ENCODE data around the gene ZNF669.
A peak's percentile ranks its signal among the peaks of the same experiment; 100 is the strongest.
"Not testable (repeated sequence)": the region's sequence is repeated elsewhere in the genome, so short reads cannot be mapped to it uniquely, and the experiment has no call there.

Gene ZNF669

GRCh38 chr1:247103859-247104591 is at the start of gene ZNF669:
Gene ZNF669 (minus strand): TSS chr1:247104356. CDS start chr1:247104199, 157 bp downstream.
- DNase-seq (ENCODE audit: low read depth, low spot score), result peak; percentile 87

DNA sequence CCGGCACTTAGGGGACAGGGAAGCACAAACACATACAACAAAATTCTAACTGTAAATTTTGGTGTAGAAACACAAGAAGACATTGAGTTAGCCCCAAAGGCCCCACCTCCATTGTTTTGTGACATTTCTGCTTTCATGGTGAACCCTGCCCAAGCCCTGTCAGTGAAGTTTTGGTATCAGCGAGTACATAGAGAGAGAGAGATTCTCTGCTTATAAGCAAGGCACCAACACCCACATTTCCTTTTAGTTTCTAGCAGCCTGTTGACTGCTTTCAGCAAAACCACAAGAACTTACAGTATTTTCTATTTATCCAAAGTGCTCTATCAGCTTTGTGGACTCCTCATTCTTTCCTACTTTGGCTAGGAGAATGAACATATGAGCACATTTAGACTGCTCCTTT is 43.6 kb upstream of the ZNF669 start:
- no peak for DNase-seq (ENCODE audit: low read depth, low spot score)

- not testable (repeated sequence) for DNase-seq (ENCODE audit: low read depth, low spot score)
Measured at GRCh38 chr1:247147120-247147519, 43.0 kb upstream of the ZNF669 start.

DNA sequence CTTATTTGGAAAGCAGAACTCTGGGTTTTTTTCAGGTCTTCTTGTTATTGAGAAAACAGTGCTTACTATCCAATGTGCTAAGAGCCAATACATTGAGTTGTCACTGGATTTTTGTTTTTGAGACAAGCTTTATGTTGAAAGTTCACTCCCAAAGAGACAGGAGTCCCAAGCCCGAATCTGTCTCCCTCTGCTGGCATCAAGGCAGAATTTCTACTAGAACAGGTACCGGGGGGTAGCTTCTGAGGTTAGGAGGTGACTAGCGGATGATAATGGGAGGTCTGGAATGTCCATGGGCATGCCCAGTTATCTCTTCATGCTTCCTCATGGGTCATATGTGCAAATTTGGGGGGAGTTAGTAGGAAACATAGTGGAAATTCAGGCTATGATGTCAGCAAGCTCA is 42.5 kb upstream of the ZNF669 start:
- no peak for DNase-seq (ENCODE audit: low read depth, low spot score)

GRCh38 chr1:247145279-247145678 is 41.1 kb upstream of the ZNF669 start:
- no peak for DNase-seq (ENCODE audit: low read depth, low spot score)

GRCh38 chr1:247139557-247139956 is 35.4 kb upstream of the ZNF669 start:
- not testable (repeated sequence) for DNase-seq (ENCODE audit: low read depth, low spot score)

GRCh38 chr1:247131236-247131635 is 27.1 kb upstream of the ZNF669 start:
- no peak for DNase-seq (ENCODE audit: low read depth, low spot score)

- not testable (repeated sequence) for DNase-seq (ENCODE audit: low read depth, low spot score)
Measured at GRCh38 chr1:247127519-247128282, 23.5 kb upstream of the ZNF669 start.

- DNase-seq (ENCODE audit: low read depth, low spot score), result not testable (repeated sequence)
Measured at GRCh38 chr1:247126601-247127000, 22.4 kb upstream of the ZNF669 start.

DNA sequence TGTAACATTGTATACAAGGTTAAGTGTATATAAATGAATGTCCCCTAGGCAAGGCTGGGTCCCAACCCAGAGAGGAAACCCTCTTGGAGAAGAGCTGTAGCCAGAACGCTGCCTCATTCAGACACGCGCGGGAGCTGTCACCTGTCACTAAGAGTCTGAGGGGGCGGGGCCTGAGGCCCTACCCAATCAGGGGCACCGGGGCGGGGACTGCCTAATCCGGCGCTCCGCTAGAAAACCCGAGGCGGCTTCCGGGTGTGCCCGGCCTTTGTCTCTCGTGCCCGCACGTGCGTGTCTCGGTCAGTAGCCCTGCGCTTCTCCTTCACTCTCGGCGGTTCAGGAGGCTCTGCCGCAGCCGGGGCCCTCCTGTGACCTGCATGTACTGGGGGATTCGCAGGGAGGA is 22.0 kb upstream of the ZNF669 start:
- not testable (repeated sequence) for DNase-seq (ENCODE audit: low read depth, low spot score)

DNA sequence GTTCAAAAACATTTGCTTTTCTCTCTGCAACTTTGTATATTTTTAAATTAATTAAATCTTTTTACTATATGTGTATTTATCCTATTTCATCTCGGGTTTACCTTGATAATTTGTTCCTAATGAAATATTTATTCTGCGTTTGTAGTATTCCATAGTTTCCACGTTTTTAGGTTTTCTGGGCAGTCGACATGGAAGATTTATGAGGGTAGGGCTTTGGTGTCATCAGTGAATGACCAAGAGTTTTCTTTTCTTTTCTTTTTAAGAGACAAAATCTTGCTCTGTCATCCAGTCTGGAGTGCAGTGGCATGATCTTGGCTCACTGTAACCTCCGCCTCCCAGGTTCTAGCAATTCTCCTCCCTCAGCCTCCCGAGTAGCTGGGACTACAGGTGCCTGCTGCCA is 17.2 kb upstream of the ZNF669 start:
- no peak for DNase-seq (ENCODE audit: low read depth, low spot score)

DNA sequence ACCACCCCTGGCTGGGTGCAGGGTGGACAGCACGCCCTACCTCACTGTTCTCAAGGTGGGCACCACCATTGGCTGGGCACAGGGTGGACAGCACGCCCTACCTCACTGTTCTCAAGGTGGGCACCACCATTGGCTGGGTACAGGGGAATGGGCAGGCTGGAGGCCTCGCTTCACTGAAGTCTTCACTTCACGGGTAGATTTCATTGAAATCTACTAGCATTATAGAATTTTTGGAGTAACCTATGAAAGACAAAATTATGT is 16.2 kb upstream of the ZNF669 start:
- not testable (repeated sequence) for DNase-seq (ENCODE audit: low read depth, low spot score)

GRCh38 chr1:247119600-247120407 is 15.6 kb upstream of the ZNF669 start:
- no peak for DNase-seq (ENCODE audit: low read depth, low spot score)

DNA sequence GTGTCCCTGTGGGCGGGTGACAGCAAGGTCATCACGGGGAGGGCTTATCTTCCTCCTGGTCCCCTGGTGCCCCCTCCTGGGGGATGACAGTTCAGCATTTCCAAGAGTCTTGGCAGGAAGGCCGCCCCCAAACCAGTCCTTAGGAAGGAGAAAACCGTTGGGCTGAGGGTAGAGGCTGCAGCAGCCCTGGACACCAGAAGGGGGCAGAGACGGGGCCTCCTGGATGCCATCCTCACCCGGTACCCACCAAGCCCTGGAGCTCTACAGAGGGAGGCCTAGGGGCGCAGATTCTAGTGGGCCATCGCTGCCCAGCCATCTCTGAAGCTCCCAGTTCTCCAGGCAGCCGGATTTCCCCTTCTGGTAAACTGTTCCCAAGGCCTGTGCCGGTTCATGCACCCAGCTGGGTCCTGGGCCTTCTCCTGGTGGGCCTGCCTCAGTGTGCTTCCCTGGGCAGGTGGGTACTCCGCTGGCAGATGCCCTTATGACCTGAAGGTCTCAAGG is 14.8 kb upstream of the ZNF669 start:
- DNase-seq (ENCODE audit: low read depth, low spot score), result no peak

- DNase-seq (ENCODE audit: low read depth, low spot score), result no peak
Measured at GRCh38 chr1:247115545-247115944, 11.4 kb upstream of the ZNF669 start.

- no peak for DNase-seq (ENCODE audit: low read depth, low spot score)
Measured at GRCh38 chr1:247115141-247115510, 11.0 kb upstream of the ZNF669 start.

DNA sequence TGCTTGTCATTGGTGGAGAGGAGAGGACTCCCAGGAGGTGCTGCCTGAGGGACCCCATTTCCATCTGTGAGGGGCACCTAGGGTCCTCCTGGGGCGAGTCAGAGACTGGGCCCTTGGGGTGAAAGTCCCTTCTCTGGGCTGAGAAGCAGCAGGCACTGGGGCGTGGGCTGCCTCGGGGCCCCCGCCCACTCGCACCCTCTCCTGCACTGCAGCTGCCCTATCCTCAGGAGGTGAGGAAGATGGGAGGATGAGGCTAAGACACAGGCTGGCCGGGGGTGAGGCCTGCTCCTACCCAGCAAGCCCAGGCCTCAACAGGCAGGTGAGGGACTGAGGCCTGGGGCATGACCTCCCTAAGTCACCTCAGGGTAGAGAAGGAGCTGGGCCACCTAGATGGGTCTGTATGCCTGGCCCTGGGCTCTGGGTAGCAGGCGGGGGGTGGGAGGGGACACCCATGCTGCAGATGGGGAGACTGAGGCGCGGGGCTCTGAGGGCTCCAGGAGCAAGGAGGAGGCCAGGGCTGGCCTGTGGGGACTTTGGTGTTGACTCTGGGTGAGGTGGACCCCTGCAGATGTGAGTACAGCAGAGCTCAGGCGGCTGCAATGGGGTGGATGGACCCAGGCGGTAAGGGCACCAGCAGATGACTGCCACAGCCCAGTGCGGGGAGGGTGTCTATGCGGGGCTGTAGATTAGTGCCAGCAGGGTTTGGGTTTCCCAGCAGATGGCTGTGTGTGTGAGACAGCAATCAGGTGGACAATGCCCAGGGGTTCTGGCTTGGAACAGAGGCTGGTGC is 10.4 kb upstream of the ZNF669 start:
- no peak for DNase-seq (ENCODE audit: low read depth, low spot score)

DNA sequence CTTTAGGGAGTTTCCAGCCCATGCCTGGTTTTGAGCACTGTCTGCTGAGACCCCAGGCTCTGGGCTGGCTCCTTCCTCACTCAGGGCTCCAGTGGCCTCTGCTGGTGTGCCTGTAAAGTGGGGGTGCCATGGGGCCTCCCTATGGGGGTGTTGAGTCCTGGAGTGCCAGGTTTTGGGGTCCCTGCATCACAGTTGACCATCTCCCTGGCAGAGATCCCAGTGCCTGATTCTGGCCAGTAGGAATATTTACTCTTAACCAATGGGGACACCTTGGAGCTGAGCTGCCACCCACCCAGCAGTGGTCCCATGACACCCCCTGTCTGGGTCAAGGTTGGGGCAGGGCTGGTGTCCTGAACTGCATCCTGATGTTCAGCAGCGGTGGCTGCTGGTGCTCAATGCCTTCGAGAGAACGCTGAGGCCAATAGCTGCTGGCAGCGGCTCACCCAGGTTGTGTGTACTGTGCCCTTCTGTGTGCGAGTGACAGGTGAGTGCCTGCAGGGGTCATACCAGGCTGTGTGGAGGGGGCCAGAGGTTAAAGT is 9.6 kb upstream of the ZNF669 start:
- no peak for DNase-seq (ENCODE audit: low read depth, low spot score)

DNA sequence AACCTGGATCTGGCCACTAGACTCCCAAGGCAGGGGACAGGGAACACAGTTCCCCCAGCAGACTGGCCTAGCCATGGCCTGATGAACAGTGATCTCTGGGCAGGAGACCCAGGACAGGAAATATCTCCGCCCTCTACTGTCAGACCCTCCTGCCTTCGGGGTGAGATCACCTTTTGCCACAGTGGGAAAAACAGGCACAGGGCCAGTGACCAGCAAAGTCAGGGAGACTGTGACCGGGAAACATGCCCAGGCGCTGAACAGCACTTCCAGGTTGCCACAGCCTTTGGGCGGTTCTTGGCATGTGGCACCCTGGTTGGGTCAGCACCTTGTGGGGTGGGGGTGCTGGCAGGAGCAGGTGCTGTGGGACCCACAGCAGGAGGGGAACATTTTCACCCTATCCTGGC is 8.9 kb upstream of the ZNF669 start:
- no peak for DNase-seq (ENCODE audit: low read depth, low spot score)

GRCh38 chr1:247112479-247112781 is 8.3 kb upstream of the ZNF669 start:
- DNase-seq (ENCODE audit: low read depth, low spot score), result no peak

DNA sequence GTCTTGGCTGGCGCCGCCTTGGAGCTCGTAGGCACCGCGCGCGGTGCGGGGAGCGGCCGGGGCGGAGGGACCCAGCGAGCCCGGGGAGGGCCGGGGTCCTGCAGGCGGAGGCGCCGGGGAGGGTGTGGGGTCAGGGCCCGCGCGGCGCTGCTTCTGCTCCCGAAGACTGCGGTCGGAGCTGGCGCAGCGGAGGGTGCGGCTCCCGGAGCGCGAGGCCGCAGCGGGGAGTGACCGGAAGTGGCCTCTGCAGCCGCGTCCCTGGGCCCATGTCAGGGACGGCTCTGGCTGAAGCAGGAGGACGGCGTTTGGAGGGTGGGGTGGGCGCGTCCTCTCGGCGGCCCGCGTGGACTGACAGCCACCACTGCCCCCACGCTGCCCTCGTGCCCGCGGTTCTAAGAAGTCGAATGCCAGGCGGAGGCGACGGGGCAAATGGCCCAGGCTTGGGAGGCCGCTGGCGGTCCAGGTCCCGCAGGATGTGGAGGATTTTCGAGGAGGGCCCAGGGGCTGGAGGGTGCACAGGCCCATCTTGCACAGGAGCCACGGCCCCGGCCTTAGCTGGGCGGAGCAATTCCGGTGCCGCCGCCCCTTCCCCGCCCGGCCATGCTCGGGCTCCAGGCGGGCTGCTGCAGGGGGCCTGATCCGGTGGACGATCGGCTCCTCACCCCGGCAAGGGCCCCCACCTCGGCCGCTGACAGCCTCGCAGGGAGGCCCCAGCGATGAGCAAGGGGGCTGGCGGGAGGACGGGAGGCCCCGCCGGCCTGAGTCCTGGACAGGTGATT is 7.7 kb upstream of the ZNF669 start:
- DNase-seq (ENCODE audit: low read depth, low spot score), result no peak

All from activated naive CD8-positive, alpha-beta T cell treated with anti-CD3 and anti-CD28 coated beads, Interleukin-2, amount 50 U/mL, for 16 hours (primary cell).